ENCODE data around the gene TANGO6.

TANGO6 gene

DNA sequence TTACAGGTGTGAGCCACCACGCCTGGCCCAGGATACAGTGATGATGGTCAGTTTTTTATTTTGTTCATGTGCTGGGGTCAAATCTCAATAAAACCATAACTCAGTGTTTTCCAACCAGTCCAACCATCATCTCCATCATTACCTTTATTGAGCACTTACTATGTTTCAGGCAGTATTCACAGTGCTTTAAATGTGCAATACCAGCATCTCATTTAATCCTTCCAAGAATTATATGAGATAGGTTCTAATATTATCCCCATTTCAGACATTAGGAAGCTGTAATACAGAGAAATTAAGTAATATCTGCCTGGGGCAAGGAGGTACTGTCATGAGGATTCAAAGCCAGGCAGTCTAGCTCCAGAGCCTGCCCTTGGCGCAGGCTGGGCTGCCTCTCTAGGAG lies 36.9 kb upstream of the TANGO6 start:
- Histone ChIP-seq H3K36me3 (ENCODE audit: control insufficient read depth, insufficient read depth, low read length) (no peaks in the 10 kb centered on the region), H3K79me2 (peaks cover 68% of the 10 kb centered on the region), H3K9ac (no peak overlapping the region), H3K9me3 (ENCODE audit: control insufficient read depth, low read length) (no peaks in the 10 kb centered on the region), H3K27me3 (ENCODE audit: control insufficient read depth, insufficient read depth, low read length) (no peaks in the 10 kb centered on the region), H3K27ac (no peak overlapping the region), H2AFZ (no peak overlapping the region), H3K4me2 (ENCODE audit: low read length) (no peak overlapping the region), H3K4me3 (ENCODE audit: low read depth, low read length) (no peak overlapping the region), H3K4me1 (peaks cover 11% of the 10 kb centered on the region)
- TF ChIP-seq, protein P1, sequence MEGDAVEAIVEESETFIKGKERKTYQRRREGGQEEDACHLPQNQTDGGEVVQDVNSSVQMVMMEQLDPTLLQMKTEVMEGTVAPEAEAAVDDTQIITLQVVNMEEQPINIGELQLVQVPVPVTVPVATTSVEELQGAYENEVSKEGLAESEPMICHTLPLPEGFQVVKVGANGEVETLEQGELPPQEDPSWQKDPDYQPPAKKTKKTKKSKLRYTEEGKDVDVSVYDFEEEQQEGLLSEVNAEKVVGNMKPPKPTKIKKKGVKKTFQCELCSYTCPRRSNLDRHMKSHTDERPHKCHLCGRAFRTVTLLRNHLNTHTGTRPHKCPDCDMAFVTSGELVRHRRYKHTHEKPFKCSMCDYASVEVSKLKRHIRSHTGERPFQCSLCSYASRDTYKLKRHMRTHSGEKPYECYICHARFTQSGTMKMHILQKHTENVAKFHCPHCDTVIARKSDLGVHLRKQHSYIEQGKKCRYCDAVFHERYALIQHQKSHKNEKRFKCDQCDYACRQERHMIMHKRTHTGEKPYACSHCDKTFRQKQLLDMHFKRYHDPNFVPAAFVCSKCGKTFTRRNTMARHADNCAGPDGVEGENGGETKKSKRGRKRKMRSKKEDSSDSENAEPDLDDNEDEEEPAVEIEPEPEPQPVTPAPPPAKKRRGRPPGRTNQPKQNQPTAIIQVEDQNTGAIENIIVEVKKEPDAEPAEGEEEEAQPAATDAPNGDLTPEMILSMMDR (IDR thresholded peaks at IDR 0.05): no peak

DNA sequence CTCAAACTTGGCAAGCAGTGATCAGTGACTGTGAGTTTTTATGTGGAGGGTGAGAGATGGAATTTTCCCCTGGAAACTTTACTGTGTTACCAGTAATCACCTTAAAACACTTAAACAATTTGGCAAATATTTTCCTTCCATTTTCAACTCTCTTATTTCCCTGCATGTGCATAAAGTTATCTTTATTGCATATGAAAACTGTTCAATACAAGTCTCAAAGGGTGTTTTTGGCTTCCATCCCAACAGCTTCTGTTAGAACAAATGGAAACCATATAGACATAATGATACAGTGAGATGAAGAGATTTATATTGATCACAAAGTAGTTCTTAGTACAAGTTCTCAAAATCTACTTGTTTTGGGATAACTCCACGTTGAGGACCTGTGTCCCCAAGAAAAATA lies 36.4 kb upstream of the TANGO6 start:
- H3K79me2 ChIP-seq: peaks cover 70% of the 10 kb centered on the region

DNA sequence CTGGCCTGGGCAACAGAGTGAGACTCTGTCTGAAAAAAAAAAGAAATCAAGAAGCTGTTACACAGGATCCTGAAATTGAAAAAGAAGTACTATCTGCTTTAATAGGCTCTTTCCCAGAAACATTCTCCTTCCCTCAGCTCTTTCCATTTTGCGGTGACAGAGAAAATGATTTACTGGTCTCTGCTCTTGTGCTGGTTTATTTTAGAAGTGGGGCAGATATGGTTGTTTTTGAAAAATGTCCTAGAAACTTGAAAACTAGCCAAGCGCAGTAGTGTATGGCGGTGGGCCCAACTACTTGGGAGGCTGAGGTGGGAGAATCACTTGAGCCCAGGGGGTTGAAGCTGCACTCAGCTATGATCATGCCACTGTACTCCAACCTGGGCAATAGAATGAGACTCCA lies 28.8 kb upstream of the TANGO6 start:
- no peaks in the 10 kb centered on the region for H3K9me3 ChIP-seq (ENCODE audit: control insufficient read depth, low read length)
- no peaks in the 10 kb centered on the region for H3K4me1 ChIP-seq
- no peak overlapping the region for H2AFZ ChIP-seq
- H3K4me3 ChIP-seq (ENCODE audit: low read depth, low read length): no peak overlapping the region
- no peaks in the 10 kb centered on the region for H3K27me3 ChIP-seq (ENCODE audit: control insufficient read depth, insufficient read depth, low read length)
- peaks cover 34% of the 10 kb centered on the region for H3K79me2 ChIP-seq
- H3K36me3 ChIP-seq (ENCODE audit: control insufficient read depth, insufficient read depth, low read length): no peaks in the 10 kb centered on the region
- no peak overlapping the region for H3K9ac ChIP-seq
- TF ChIP-seq, protein P1 (IDR thresholded peaks at IDR 0.05): no peak
- H3K4me2 ChIP-seq (ENCODE audit: low read length): no peak overlapping the region
- H3K27ac ChIP-seq: no peak overlapping the region

More for the DNA sequence above, 36.4 kb upstream of the TANGO6 start:
- H3K9ac ChIP-seq: no peak overlapping the region
- no peak overlapping the region for H3K4me2 ChIP-seq (ENCODE audit: low read length)
- H3K4me1 ChIP-seq: peaks cover 11% of the 10 kb centered on the region
- H3K27me3 ChIP-seq (ENCODE audit: control insufficient read depth, insufficient read depth, low read length): no peaks in the 10 kb centered on the region
- no peak overlapping the region for H3K4me3 ChIP-seq (ENCODE audit: low read depth, low read length)
- H3K9me3 ChIP-seq (ENCODE audit: control insufficient read depth, low read length): no peaks in the 10 kb centered on the region
- no peak overlapping the region for H2AFZ ChIP-seq
- H3K27ac ChIP-seq: no peak overlapping the region
- TF ChIP-seq, protein P1 (IDR thresholded peaks at IDR 0.05): no peak
- H3K36me3 ChIP-seq (ENCODE audit: control insufficient read depth, insufficient read depth, low read length): no peaks in the 10 kb centered on the region

- Histone ChIP-seq H2AFZ (no peak overlapping the region), H3K36me3 (ENCODE audit: control insufficient read depth, insufficient read depth, low read length) (no peaks in the 10 kb centered on the region), H3K9ac (no peak overlapping the region), H3K4me3 (ENCODE audit: low read depth, low read length) (no peak overlapping the region), H3K79me2 (peaks cover 14% of the 10 kb centered on the region), H3K4me2 (ENCODE audit: low read length) (no peak overlapping the region), H3K9me3 (ENCODE audit: control insufficient read depth, low read length) (no peaks in the 10 kb centered on the region), H3K4me1 (no peaks in the 10 kb centered on the region), H3K27me3 (ENCODE audit: control insufficient read depth, insufficient read depth, low read length) (no peaks in the 10 kb centered on the region), H3K27ac (no peak overlapping the region)
- TF ChIP-seq, protein P1 (IDR thresholded peaks at IDR 0.05): no peak
Observed at GRCh38 chr16:68823401-68824135, 19.8 kb upstream of the TANGO6 start.

- H3K79me2 ChIP-seq: peaks cover 10% of the 10 kb centered on the region
- no peak overlapping the region for H3K4me2 ChIP-seq (ENCODE audit: low read length)
- H3K9ac ChIP-seq: no peak overlapping the region
- no peak overlapping the region for H3K27ac ChIP-seq
- TF ChIP-seq, protein P1 (IDR thresholded peaks at IDR 0.05): no peak
- H3K9me3 ChIP-seq (ENCODE audit: control insufficient read depth, low read length): no peaks in the 10 kb centered on the region
- H3K4me3 ChIP-seq (ENCODE audit: low read depth, low read length): no peak overlapping the region
- no peaks in the 10 kb centered on the region for H3K27me3 ChIP-seq (ENCODE audit: control insufficient read depth, insufficient read depth, low read length)
- no peaks in the 10 kb centered on the region for H3K4me1 ChIP-seq
- no peak overlapping the region for H2AFZ ChIP-seq
- H3K36me3 ChIP-seq (ENCODE audit: control insufficient read depth, insufficient read depth, low read length): no peaks in the 10 kb centered on the region
Observed at GRCh38 chr16:68825427-68825826, 17.9 kb upstream of the TANGO6 start.
